HL-60 (cell line): ENCODE results near the gene ACSM4.

ENCODE experiments used
- DNase-seq, 2 experiments: peaks; one replicate each; pipeline ENCODE4 v3.0.0-alpha.2; 2010 to 2020; ENCODE audit warnings: low read depth in 1 of 2, low spot score in 1 of 2
- H3K27ac ChIP-seq: fragments of 250-450 bp; sonication (Bioruptor Pico); replicated peaks from 2 replicates; pipeline ENCODE4 v1.5.1; 2020; ENCODE audit warnings: mild to moderate bottlenecking, moderate library complexity
- H3K27me3 ChIP-seq: fragments of 250-450 bp; sonication (Bioruptor Pico); 2 replicates; pipeline ENCODE4 v1.5.1; 2021; ENCODE audit warnings: mild to moderate bottlenecking, moderate library complexity; ENCODE audit not compliant: insufficient read depth, poor library complexity, severe bottlenecking
- H3K4me3 ChIP-seq: replicated peaks from 2 replicates; pipeline ENCODE4 v1.5.1; 2011; ENCODE audit warnings: mild to moderate bottlenecking, control low read depth, low read length; ENCODE audit not compliant: insufficient read depth
- GABPA ChIP-seq: IDR thresholded peaks from 2 replicates; pipeline ENCODE4 v1.6.1; 2012; ENCODE audit warnings: low read depth
- POLR2AphosphoS5 ChIP-seq: IDR thresholded peaks from 2 replicates; pipeline ENCODE4 v1.6.1; 2012; ENCODE audit warnings: low read depth
- SPI1 ChIP-seq: IDR thresholded peaks from 2 replicates; pipeline ENCODE4 v1.6.1; 2012; ENCODE audit warnings: low read depth, mild to moderate bottlenecking, borderline replicate concordance
- TF ChIP-seq, protein P1 (sequence below): IDR thresholded peaks from one replicate; pipeline ENCODE4 v1.5.1; 2011; ENCODE audit warnings: low read length, control low read depth, inconsistent platforms; ENCODE audit not compliant: insufficient read depth
- TF ChIP-seq, protein P2 (sequence below): IDR thresholded peaks from 2 replicates; pipeline ENCODE4 v1.6.1; 2012; ENCODE audit warnings: low read depth; ENCODE audit not compliant: insufficient replicate concordance

Gene ACSM4

GRCh38 chr12:7354529-7354928 is 50.7 kb downstream of the ACSM4 start:
- DNase-seq: no peak
- no peak overlapping the region for H3K4me3 ChIP-seq
- TF ChIP-seq SPI1 (no peak), GABPA (no peak), POLR2AphosphoS5 (no peak)
- TF ChIP-seq, protein P1, sequence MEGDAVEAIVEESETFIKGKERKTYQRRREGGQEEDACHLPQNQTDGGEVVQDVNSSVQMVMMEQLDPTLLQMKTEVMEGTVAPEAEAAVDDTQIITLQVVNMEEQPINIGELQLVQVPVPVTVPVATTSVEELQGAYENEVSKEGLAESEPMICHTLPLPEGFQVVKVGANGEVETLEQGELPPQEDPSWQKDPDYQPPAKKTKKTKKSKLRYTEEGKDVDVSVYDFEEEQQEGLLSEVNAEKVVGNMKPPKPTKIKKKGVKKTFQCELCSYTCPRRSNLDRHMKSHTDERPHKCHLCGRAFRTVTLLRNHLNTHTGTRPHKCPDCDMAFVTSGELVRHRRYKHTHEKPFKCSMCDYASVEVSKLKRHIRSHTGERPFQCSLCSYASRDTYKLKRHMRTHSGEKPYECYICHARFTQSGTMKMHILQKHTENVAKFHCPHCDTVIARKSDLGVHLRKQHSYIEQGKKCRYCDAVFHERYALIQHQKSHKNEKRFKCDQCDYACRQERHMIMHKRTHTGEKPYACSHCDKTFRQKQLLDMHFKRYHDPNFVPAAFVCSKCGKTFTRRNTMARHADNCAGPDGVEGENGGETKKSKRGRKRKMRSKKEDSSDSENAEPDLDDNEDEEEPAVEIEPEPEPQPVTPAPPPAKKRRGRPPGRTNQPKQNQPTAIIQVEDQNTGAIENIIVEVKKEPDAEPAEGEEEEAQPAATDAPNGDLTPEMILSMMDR: no peak
- TF ChIP-seq, protein P2, sequence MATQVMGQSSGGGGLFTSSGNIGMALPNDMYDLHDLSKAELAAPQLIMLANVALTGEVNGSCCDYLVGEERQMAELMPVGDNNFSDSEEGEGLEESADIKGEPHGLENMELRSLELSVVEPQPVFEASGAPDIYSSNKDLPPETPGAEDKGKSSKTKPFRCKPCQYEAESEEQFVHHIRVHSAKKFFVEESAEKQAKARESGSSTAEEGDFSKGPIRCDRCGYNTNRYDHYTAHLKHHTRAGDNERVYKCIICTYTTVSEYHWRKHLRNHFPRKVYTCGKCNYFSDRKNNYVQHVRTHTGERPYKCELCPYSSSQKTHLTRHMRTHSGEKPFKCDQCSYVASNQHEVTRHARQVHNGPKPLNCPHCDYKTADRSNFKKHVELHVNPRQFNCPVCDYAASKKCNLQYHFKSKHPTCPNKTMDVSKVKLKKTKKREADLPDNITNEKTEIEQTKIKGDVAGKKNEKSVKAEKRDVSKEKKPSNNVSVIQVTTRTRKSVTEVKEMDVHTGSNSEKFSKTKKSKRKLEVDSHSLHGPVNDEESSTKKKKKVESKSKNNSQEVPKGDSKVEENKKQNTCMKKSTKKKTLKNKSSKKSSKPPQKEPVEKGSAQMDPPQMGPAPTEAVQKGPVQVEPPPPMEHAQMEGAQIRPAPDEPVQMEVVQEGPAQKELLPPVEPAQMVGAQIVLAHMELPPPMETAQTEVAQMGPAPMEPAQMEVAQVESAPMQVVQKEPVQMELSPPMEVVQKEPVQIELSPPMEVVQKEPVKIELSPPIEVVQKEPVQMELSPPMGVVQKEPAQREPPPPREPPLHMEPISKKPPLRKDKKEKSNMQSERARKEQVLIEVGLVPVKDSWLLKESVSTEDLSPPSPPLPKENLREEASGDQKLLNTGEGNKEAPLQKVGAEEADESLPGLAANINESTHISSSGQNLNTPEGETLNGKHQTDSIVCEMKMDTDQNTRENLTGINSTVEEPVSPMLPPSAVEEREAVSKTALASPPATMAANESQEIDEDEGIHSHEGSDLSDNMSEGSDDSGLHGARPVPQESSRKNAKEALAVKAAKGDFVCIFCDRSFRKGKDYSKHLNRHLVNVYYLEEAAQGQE: no peak
- no peaks in the 10 kb centered on the region for H3K27me3 ChIP-seq
- no peak overlapping the region for H3K27ac ChIP-seq

- no peak for DNase-seq
- H3K4me3 ChIP-seq: no peak overlapping the region
- TF ChIP-seq SPI1 (no peak), GABPA (no peak), POLR2AphosphoS5 (no peak)
- TF ChIP-seq, protein P2: no peak
- TF ChIP-seq, protein P1: no peak
- no peak overlapping the region for H3K27ac ChIP-seq
- peaks cover 2% of the 10 kb centered on the region for H3K27me3 ChIP-seq
Measured at GRCh38 chr12:7361265-7361664, 57.4 kb downstream of the ACSM4 start.

DNA sequence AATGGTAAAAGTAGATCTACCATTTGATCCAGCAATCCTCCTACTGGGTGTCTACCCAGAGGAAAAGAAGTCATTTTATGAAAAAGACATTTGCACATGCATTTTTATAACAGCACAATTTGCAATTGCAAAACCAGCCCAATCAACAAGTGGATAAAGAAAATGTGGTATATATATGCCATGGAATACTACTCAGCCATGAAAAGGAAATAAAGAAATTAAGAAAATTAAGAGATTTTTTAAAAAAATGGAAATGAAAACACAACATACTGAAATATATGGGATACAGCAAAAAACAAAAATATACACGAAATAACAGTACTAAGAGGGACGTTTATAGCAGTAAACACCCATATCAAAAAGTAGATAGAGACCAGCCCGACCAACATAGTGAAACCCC is 58.9 kb downstream of the ACSM4 start:
- TF ChIP-seq, protein P2: no peak
- no peak for TF ChIP-seq SPI1
- TF ChIP-seq, protein P1: no peak
- no peak for TF ChIP-seq POLR2AphosphoS5
- no peak for TF ChIP-seq GABPA
- Histone ChIP-seq H3K27ac (no peak overlapping the region), H3K4me3 (no peak overlapping the region), H3K27me3 (peaks cover 4% of the 10 kb centered on the region)
- DNase-seq: no peak
